Measurements from ENCODE around the gene PSMD12. TPM values are rescaled to one million over a fixed set of nuclear protein-coding genes. Genes with fewer than 3 reads are reported as not detected.
"Not testable (repeated sequence)": the region's sequence is repeated elsewhere in the genome, so short reads cannot be mapped to it uniquely, and the experiment has no call there.

Gene PSMD12
- total and polyA plus RNA-seq, 8 donors: 4.9 to 44.6 (median 17.4) TPM

- Histone ChIP-seq H3K4me1 (no peaks in the 10 kb centered on the region), H3K4me3 (no peak overlapping the region), H3K36me3 (no peaks in the 10 kb centered on the region), H3K9me3 (no peaks in the 10 kb centered on the region), H3K27ac (no peak overlapping the region), H3K27me3 (no peaks in the 10 kb centered on the region)
- 89 to 96% (median 95%) methylated on average over 10 of the region's 10 CpGs for WGBS, 5 donors
- TF ChIP-seq POLR2AphosphoS5 (IDR thresholded peaks at IDR 0.05) (no peak), POLR2A (IDR thresholded peaks at IDR 0.05) (no peak), EP300 (IDR thresholded peaks at IDR 0.05) (no peak), CTCF (IDR thresholded peaks at IDR 0.05) (no peak)
- DNase-seq: no peak
- intact Hi-C loops (cut with DNase I; ENCODE audit: low total_unique reads): no loop called here
Observed at GRCh38 chr17:67310406-67310805, 56.0 kb downstream of the PSMD12 start.

- H3K4me1 ChIP-seq; H3K36me3 ChIP-seq; H3K9me3 ChIP-seq; H3K27me3 ChIP-seq; H3K4me3 ChIP-seq; DNase-seq; H3K27ac ChIP-seq; intact Hi-C loops (cut with DNase I; ENCODE audit: low total_unique reads): not testable (repeated sequence)
- 54 to 60% (median 56%) methylated on average over 10 of the region's 10 CpGs for WGBS, 5 donors
Observed at GRCh38 chr17:67305446-67306235, 60.7 kb downstream of the PSMD12 start.

GRCh38 chr17:67297454-67297960 lies 68.9 kb downstream of the PSMD12 start:
- no peak for TF ChIP-seq EP300 (IDR thresholded peaks at IDR 0.05)
- TF ChIP-seq POLR2AphosphoS5 (IDR thresholded peaks at IDR 0.05): no peak
- no peak for TF ChIP-seq POLR2A (IDR thresholded peaks at IDR 0.05)
- no peak for TF ChIP-seq CTCF (IDR thresholded peaks at IDR 0.05)
- Histone ChIP-seq H3K36me3 (no peaks in the 10 kb centered on the region), H3K4me1 (peaks cover 0 to 11% (median 2%) of the 10 kb centered on the region in 4 donors), H3K27me3 (no peaks in the 10 kb centered on the region), H3K27ac (no peak overlapping the region), H3K9me3 (no peaks in the 10 kb centered on the region), H3K4me3 (no peak overlapping the region)
- no peak for DNase-seq
- intact Hi-C loops (cut with DNase I; ENCODE audit: low total_unique reads): no loop called here
- 85 to 93% (median 89%) methylated on average over 10 of the region's 10 CpGs for WGBS, 5 donors

- peaks cover 2 to 25% (median 8%) of the 10 kb centered on the region in 4 donors for H3K4me1 ChIP-seq
- no peak overlapping the region for H3K4me3 ChIP-seq
- H3K27me3 ChIP-seq: no peaks in the 10 kb centered on the region
- H3K36me3 ChIP-seq: no peaks in the 10 kb centered on the region
- TF ChIP-seq CTCF (IDR thresholded peaks at IDR 0.05): no peak
- no peak for TF ChIP-seq POLR2AphosphoS5 (IDR thresholded peaks at IDR 0.05)
- no peak for TF ChIP-seq EP300 (IDR thresholded peaks at IDR 0.05)
- TF ChIP-seq POLR2A (IDR thresholded peaks at IDR 0.05): no peak
- intact Hi-C loops (cut with DNase I; ENCODE audit: low total_unique reads): no loop called here
- H3K27ac ChIP-seq: no peak overlapping the region
- 92 to 96% (median 96%) methylated on average over 31 to 44 of the region's 44 CpGs for WGBS, 5 donors
- DNase-seq: no peak
- H3K9me3 ChIP-seq: no peaks in the 10 kb centered on the region
Observed at GRCh38 chr17:67294451-67295199, 71.8 kb downstream of the PSMD12 start.

All from stomach (tissue), 9 donors.